GM12878 (cell line): ENCODE results near the gene PRR23B. TPM values are rescaled to one million over a fixed set of nuclear protein-coding genes. Genes with fewer than 3 reads are reported as not detected.

Experiments
- ATAC-seq: fragments of 200-7000 bp; cut with Tn5 transposase; 3 replicates; pipeline ENCODE4 v1.9.1; 2020; ENCODE audit warnings: mild to moderate bottlenecking, moderate library complexity
- BruUV-seq: library from RNA; stranded (reverse); fragments of 400-500 nt; replicated peaks from 2 replicates; lab custom pipeline; 2021; lab: Mats Ljungman, UMichigan
- CTCF ChIA-PET: fragments of 300-600 bp; sonication (Branson Sonifier 250); formaldehyde crosslinking; extraction: SDS; loops from one replicate; lab custom pipeline; 2021; ENCODE audit warnings: inconsistent platforms; lab: Yijun Ruan, JAX
- POLR2A ChIA-PET: fragments of 350-600 bp; formaldehyde crosslinking; extraction: SDS; loops from one replicate; lab custom pipeline; 2021; ENCODE audit warnings: inconsistent platforms; lab: Charles Lee
- RAD21 ChIA-PET: fragments of 300-600 bp; sonication (Branson Sonifier 250); formaldehyde crosslinking; loops from one replicate; lab custom pipeline; 2023; ENCODE audit warnings: antibody characterized with exemption; ENCODE audit not compliant: unreplicated experiment; lab: Charles Lee
- SMC1A ChIA-PET: fragments of 300-600 bp; sonication (Branson Sonifier 250); formaldehyde crosslinking; loops from one replicate; lab custom pipeline; 2023; ENCODE audit not compliant: unreplicated experiment, uncharacterized antibody; lab: Charles Lee
- DNase-seq: peaks from one replicate; pipeline ENCODE4 v3.0.0-alpha.2; 2011; ENCODE audit warnings: low read depth, low spot score
- FAIRE-seq: peaks from 3 replicates; lab custom pipeline; 2011; peaks lifted over from hg19 to GRCh38; lab: Jason Lieb, UNC
- H2AFZ ChIP-seq: 2 replicates; pipeline ENCODE4 v1.6.0; 2011; ENCODE audit warnings: low read depth, low read length, control low read depth; ENCODE audit not compliant: control insufficient read depth
- H3K27ac ChIP-seq: 2 replicates; pipeline ENCODE4 v1.5.1; 2011; ENCODE audit warnings: control low read depth; ENCODE audit not compliant: control insufficient read depth, insufficient read depth
- H3K27me3 ChIP-seq, 2 experiments: replicated peaks in 1 of 2; 2 replicates each; pipeline versions ENCODE4 v1.6.0 to v1.6.1; 2011; ENCODE audit warnings: low read length in 1 of 2; ENCODE audit not compliant: control insufficient read depth in 2 of 2, insufficient read depth in 2 of 2
- H3K36me3 ChIP-seq, 2 experiments: 2 replicates each; pipeline ENCODE4 v1.5.1; 2011; ENCODE audit warnings: low read length in 1 of 2; ENCODE audit not compliant: control insufficient read depth in 2 of 2, insufficient read depth in 2 of 2
- H3K4me1 ChIP-seq: 2 replicates; pipeline ENCODE4 v1.6.1; 2011; ENCODE audit warnings: mild to moderate bottlenecking, low read length, moderate library complexity, mixed read lengths; ENCODE audit not compliant: control insufficient read depth, insufficient read depth
- H3K4me2 ChIP-seq: 2 replicates; pipeline ENCODE4 v1.6.0; 2011; ENCODE audit warnings: control low read depth; ENCODE audit not compliant: control insufficient read depth, insufficient read depth
- H3K4me3 ChIP-seq: fragments of 200-600 bp; sonication (generic); 2 replicates; pipeline ENCODE4 v1.5.1; 2016
- H3K79me2 ChIP-seq: 2 replicates; pipeline ENCODE4 v1.6.0; 2011; ENCODE audit warnings: low read length; ENCODE audit not compliant: control insufficient read depth, insufficient read depth
- H3K9ac ChIP-seq: 2 replicates; pipeline ENCODE4 v1.8.0; 2011; ENCODE audit warnings: low read length, control low read depth, mixed read lengths; ENCODE audit not compliant: control insufficient read depth, insufficient read depth
- H3K9me3 ChIP-seq: replicated peaks from 3 replicates; pipeline ENCODE4 v1.5.1; 2011; ENCODE audit warnings: mild to moderate bottlenecking, low read length; ENCODE audit not compliant: control insufficient read depth, insufficient read depth
- H4K20me1 ChIP-seq: 2 replicates; pipeline ENCODE4 v1.6.0; 2011; ENCODE audit not compliant: control insufficient read depth, insufficient read depth
- CBX5 ChIP-seq: sonication (generic); IDR thresholded peaks from 2 replicates; pipeline ENCODE4 v1.6.1; 2016; ENCODE audit warnings: low read depth, moderate library complexity, mild to moderate bottlenecking, inconsistent platforms
- CUX1 ChIP-seq: IDR thresholded peaks from 2 replicates; pipeline ENCODE4 v1.6.1; 2012; ENCODE audit warnings: improper control_type of control experiment, low read depth, low read length; ENCODE audit not compliant: insufficient replicate concordance
- GABPA ChIP-seq: IDR thresholded peaks from 2 replicates; pipeline ENCODE4 v1.6.1; 2014; ENCODE audit warnings: antibody characterized with exemption, low read depth, mild to moderate bottlenecking, inconsistent platforms
- IRF3 ChIP-seq: fragments of 450-650 bp; IDR thresholded peaks from 2 replicates; pipeline ENCODE4 v1.6.1; 2014; ENCODE audit warnings: mild to moderate bottlenecking
- IRF5 ChIP-seq: fragments of 450-650 bp; IDR thresholded peaks from 2 replicates; pipeline ENCODE4 v1.6.1; 2017; ENCODE audit warnings: borderline replicate concordance
- MTA2 ChIP-seq: fragments of 450-650 bp; IDR thresholded peaks from 2 replicates; pipeline ENCODE4 v1.6.1; 2016; ENCODE audit warnings: low read depth, mild to moderate bottlenecking, moderate library complexity
- NR2C1 ChIP-seq: fragments of 450-650 bp; IDR thresholded peaks from 2 replicates; pipeline ENCODE4 v1.6.1; 2017; ENCODE audit warnings: antibody characterized with exemption, mild to moderate bottlenecking, moderate library complexity
- ZNF217 ChIP-seq: fragments of 450-650 bp; IDR thresholded peaks from 2 replicates; pipeline ENCODE4 v1.6.1; 2017; ENCODE audit warnings: antibody characterized with exemption, mild to moderate bottlenecking
- WGBS: methylation state at CpG from one replicate; pipeline ENCODE4 v1.1.6; 2016; ENCODE audit warnings: low lambda C conversion rate; ENCODE audit not compliant: insufficient replicate concordance, insufficient coverage; ENCODE audit errors: missing lambda C conversion rate; 5-methylcytosine and 5-hydroxymethylcytosine counted together
- in situ Hi-C: fragments of 300-500 bp; cut with MboI; formaldehyde crosslinking; loops from 9 replicates; pipeline ENCODE4 v1.14.3; 2018; ENCODE audit warnings: mixed read lengths
- intact Hi-C: fragments of 100-400 bp; cut with micrococcal nuclease; formaldehyde crosslinking; loops from one replicate; pipeline ENCODE4 v1.14.2; 2022; ENCODE audit not compliant: unreplicated experiment
- polyA plus RNA-seq, 11 experiments: library from polyadenylated mRNA; depleted of rRNA in 4 of 11; unstranded in 6 of 11; stranded (reverse) in 5 of 11; fragments of >200 nt; fragmentation: Nextera tagmentation in 4 of 11; fragmentation: Illumina TruSeq in 1 of 11; extraction: Ambion mirVana in 4 of 11; extraction: Trizol in 1 of 11; gene quantifications; 1 replicate in 1 of 11; 2 replicates in 10 of 11; pipeline versions ENCODE4 v1.2.1 to v1.2.3, GENCODE V29; 2011 to 2016; ENCODE audit warnings: inconsistent platforms in 2 of 11, missing spikeins in 2 of 11, low read depth in 1 of 11
- total RNA-seq, 4 experiments: library from RNA; depleted of rRNA in 3 of 4; stranded (reverse); fragments of >200 nt in 3 of 4; fragmentation: Illumina TruSeq in 1 of 4; extraction: Trizol in 1 of 4; gene quantifications; 2 replicates each; pipeline versions ENCODE4 v1.2.1 to v1.2.3, GENCODE V29; 2013 to 2021

The PRR23B gene
- total and polyA plus RNA-seq, 10 of the 15 experiments (the other 5 are each of a cell fraction or from before 2014, with no cell fraction given), result not detected

GRCh38 chr3:139005356-139005993, 15.3 kb downstream of the PRR23B start:
- Histone ChIP-seq H3K36me3 (no peaks in the 10 kb centered on the region), H3K9ac (no peak overlapping the region), H3K4me3 (no peak overlapping the region), H3K27me3 (no peaks in the 10 kb centered on the region), H3K27ac (no peak overlapping the region), H2AFZ (no peak overlapping the region), H3K79me2 (no peaks in the 10 kb centered on the region), H3K4me1 (no peaks in the 10 kb centered on the region), H4K20me1 (no peaks in the 10 kb centered on the region), H3K4me2 (no peak overlapping the region), H3K9me3 (no peaks in the 10 kb centered on the region)
- intact Hi-C loops (no loop called here), in situ Hi-C loops (no loop called here)
- ATAC-seq (no peak), FAIRE-seq (no peak), DNase-seq (no peak)
- 84% methylated on average over 36 of the region's 45 CpGs for WGBS
- POLR2A ChIA-PET, result no interaction called here
- no TSS peak for BruUV-seq
- TF ChIP-seq GABPA, result no peak
- no peak for TF ChIP-seq MTA2
- TF ChIP-seq NR2C1, result no peak
- TF ChIP-seq CBX5, result no peak
- no peak for TF ChIP-seq IRF3
- no peak for TF ChIP-seq CUX1
- TF ChIP-seq ZNF217, result no peak
- TF ChIP-seq IRF5, result no peak
- RAD21 ChIA-PET, result no interaction called here
- CTCF ChIA-PET, result no interaction called here
- SMC1A ChIA-PET, result no interaction called here
